ENCODE data around the gene MSX1. TPM values are rescaled to one million over a fixed set of nuclear protein-coding genes. Genes with fewer than 3 reads are reported as not detected.

The MSX1 gene
- total and polyA plus RNA-seq, 4 donors: 3.8 to 14.5 (median 4.7) TPM

- intact Hi-C loops (cut with DNase I): no loop called here
- no peak overlapping the region for H3K4me3 ChIP-seq (ENCODE audit: low read length in 2 of 2)
- WGBS, 2 donors: 53 to 61% methylated on average over 5 of the region's 5 CpGs
- no peaks in the 10 kb centered on the region for H3K27me3 ChIP-seq (ENCODE audit: control insufficient read depth in 1 of 2, insufficient read depth in 2 of 2, low read length in 1 of 2)
- ATAC-seq (ENCODE audit: low FRiP score) (no peak), DNase-seq (no peak)
- H3K9me3 ChIP-seq (ENCODE audit: control insufficient read depth, low read length): no peaks in the 10 kb centered on the region
- H3K36me3 ChIP-seq (ENCODE audit: control insufficient read depth in 1 of 2, insufficient read depth in 2 of 2, low read length in 1 of 2): no peaks in the 10 kb centered on the region
- H3K27ac ChIP-seq (ENCODE audit: low read depth in 1 of 2, low read length in 2 of 2): no peak overlapping the region
- no peaks in the 10 kb centered on the region for H3K4me1 ChIP-seq (ENCODE audit: control insufficient read depth in 1 of 2, insufficient read depth in 2 of 2, low read length in 2 of 2)
Measured at GRCh38 chr4:4875611-4876010, 16.1 kb downstream of the MSX1 start.

- WGBS, 2 donors: 86 to 93% methylated on average over 12 of the region's 12 CpGs
- H3K27ac ChIP-seq (ENCODE audit: low read depth in 1 of 2, low read length in 2 of 2): no peak overlapping the region
Measured at GRCh38 chr4:4876945-4877661, 17.6 kb downstream of the MSX1 start.

GRCh38 chr4:4880492-4880891, 21.0 kb downstream of the MSX1 start:
- intact Hi-C loops (cut with DNase I): loop anchor here in 1 of 2 donors (10.0 kb wide), 1 partner anchor 206 kb away; no protein-coding TSS in a partner anchor
- Histone ChIP-seq H3K27me3 (ENCODE audit: control insufficient read depth in 1 of 2, insufficient read depth in 2 of 2, low read length in 1 of 2) (no peaks in the 10 kb centered on the region), H3K4me3 (ENCODE audit: low read length in 2 of 2) (no peak overlapping the region), H3K27ac (ENCODE audit: low read depth in 1 of 2, low read length in 2 of 2) (no peak overlapping the region), H3K36me3 (ENCODE audit: control insufficient read depth in 1 of 2, insufficient read depth in 2 of 2, low read length in 1 of 2) (no peaks in the 10 kb centered on the region), H3K9me3 (ENCODE audit: control insufficient read depth, low read length) (no peaks in the 10 kb centered on the region), H3K4me1 (ENCODE audit: control insufficient read depth in 1 of 2, insufficient read depth in 2 of 2, low read length in 2 of 2) (no peaks in the 10 kb centered on the region)
- ATAC-seq (ENCODE audit: low FRiP score) (no peak), DNase-seq (no peak)
- WGBS, 2 donors: 92% methylated on average over 2 of the region's 2 CpGs

More at GRCh38 chr4:4876945-4877661, 17.6 kb downstream of the MSX1 start:
- ATAC-seq (ENCODE audit: low FRiP score): no peak
- no peak overlapping the region for H3K4me3 ChIP-seq (ENCODE audit: low read length in 2 of 2)
- intact Hi-C loops (cut with DNase I): no loop called here
- H3K9me3 ChIP-seq (ENCODE audit: control insufficient read depth, low read length): no peaks in the 10 kb centered on the region
- H3K36me3 ChIP-seq (ENCODE audit: control insufficient read depth in 1 of 2, insufficient read depth in 2 of 2, low read length in 1 of 2): no peaks in the 10 kb centered on the region
- no peaks in the 10 kb centered on the region for H3K4me1 ChIP-seq (ENCODE audit: control insufficient read depth in 1 of 2, insufficient read depth in 2 of 2, low read length in 2 of 2)
- H3K27me3 ChIP-seq (ENCODE audit: control insufficient read depth in 1 of 2, insufficient read depth in 2 of 2, low read length in 1 of 2): no peaks in the 10 kb centered on the region
- DNase-seq: no peak

GRCh38 chr4:4881432-4881831, 22.0 kb downstream of the MSX1 start:
- no peak overlapping the region for H3K27ac ChIP-seq (ENCODE audit: low read depth in 1 of 2, low read length in 2 of 2)
- 80 to 92% methylated on average over 2 of the region's 2 CpGs for WGBS, 2 donors
- no peaks in the 10 kb centered on the region for H3K36me3 ChIP-seq (ENCODE audit: control insufficient read depth in 1 of 2, insufficient read depth in 2 of 2, low read length in 1 of 2)
- H3K27me3 ChIP-seq (ENCODE audit: control insufficient read depth in 1 of 2, insufficient read depth in 2 of 2, low read length in 1 of 2): no peaks in the 10 kb centered on the region
- no peak overlapping the region for H3K4me3 ChIP-seq (ENCODE audit: low read length in 2 of 2)
- H3K9me3 ChIP-seq (ENCODE audit: control insufficient read depth, low read length): no peaks in the 10 kb centered on the region
- H3K4me1 ChIP-seq (ENCODE audit: control insufficient read depth in 1 of 2, insufficient read depth in 2 of 2, low read length in 2 of 2): no peaks in the 10 kb centered on the region
- DNase-seq (no peak), ATAC-seq (ENCODE audit: low FRiP score) (no peak)
- intact Hi-C loops (cut with DNase I): loop anchor here in 1 of 2 donors (10.0 kb wide), 1 partner anchor 207 kb away; no protein-coding TSS in a partner anchor

- 94% methylated on average over 4 of the region's 4 CpGs for WGBS, 2 donors
- no peaks in the 10 kb centered on the region for H3K9me3 ChIP-seq (ENCODE audit: control insufficient read depth, low read length)
- H3K27ac ChIP-seq (ENCODE audit: low read depth in 1 of 2, low read length in 2 of 2): no peak overlapping the region
- H3K4me1 ChIP-seq (ENCODE audit: control insufficient read depth in 1 of 2, insufficient read depth in 2 of 2, low read length in 2 of 2): no peaks in the 10 kb centered on the region
- no peaks in the 10 kb centered on the region for H3K36me3 ChIP-seq (ENCODE audit: control insufficient read depth in 1 of 2, insufficient read depth in 2 of 2, low read length in 1 of 2)
- H3K27me3 ChIP-seq (ENCODE audit: control insufficient read depth in 1 of 2, insufficient read depth in 2 of 2, low read length in 1 of 2): no peaks in the 10 kb centered on the region
- DNase-seq (no peak), ATAC-seq (ENCODE audit: low FRiP score) (no peak)
- intact Hi-C loops (cut with DNase I): loop anchor here in 1 of 2 donors (10.0 kb wide), 1 partner anchor 210 kb away; no protein-coding TSS in a partner anchor
- no peak overlapping the region for H3K4me3 ChIP-seq (ENCODE audit: low read length in 2 of 2)
Measured at GRCh38 chr4:4884611-4885010, 25.1 kb downstream of the MSX1 start.

- Histone ChIP-seq H3K4me1 (ENCODE audit: control insufficient read depth in 1 of 2, insufficient read depth in 2 of 2, low read length in 2 of 2) (peaks cover 0 to 2% of the 10 kb centered on the region in 2 donors), H3K4me3 (ENCODE audit: low read length in 2 of 2) (no peak overlapping the region), H3K27me3 (ENCODE audit: control insufficient read depth in 1 of 2, insufficient read depth in 2 of 2, low read length in 1 of 2) (no peaks in the 10 kb centered on the region), H3K36me3 (ENCODE audit: control insufficient read depth in 1 of 2, insufficient read depth in 2 of 2, low read length in 1 of 2) (no peaks in the 10 kb centered on the region), H3K27ac (ENCODE audit: low read depth in 1 of 2, low read length in 2 of 2) (no peak overlapping the region), H3K9me3 (ENCODE audit: control insufficient read depth, low read length) (no peaks in the 10 kb centered on the region)
- ATAC-seq (ENCODE audit: low FRiP score) (no peak), DNase-seq (no peak)
- WGBS, 2 donors: 94 to 95% methylated on average over 5 of the region's 5 CpGs
- intact Hi-C loops (cut with DNase I): loop anchor here in 1 of 2 donors (10.0 kb wide), 1 partner anchor 213 kb away; no protein-coding TSS in a partner anchor
Measured at GRCh38 chr4:4887426-4887825, 28.0 kb downstream of the MSX1 start.

GRCh38 chr4:4888695-4889094, 29.2 kb downstream of the MSX1 start:
- H3K4me3 ChIP-seq (ENCODE audit: low read length in 2 of 2): no peak overlapping the region
- intact Hi-C loops (cut with DNase I): loop anchor here in 1 of 2 donors (10.0 kb wide), 1 partner anchor 214 kb away; no protein-coding TSS in a partner anchor
- no peaks in the 10 kb centered on the region for H3K9me3 ChIP-seq (ENCODE audit: control insufficient read depth, low read length)
- WGBS, 2 donors: 85 to 91% methylated on average over 5 of the region's 5 CpGs
- no peaks in the 10 kb centered on the region for H3K36me3 ChIP-seq (ENCODE audit: control insufficient read depth in 1 of 2, insufficient read depth in 2 of 2, low read length in 1 of 2)
- peaks cover 0 to 2% of the 10 kb centered on the region in 2 donors for H3K4me1 ChIP-seq (ENCODE audit: control insufficient read depth in 1 of 2, insufficient read depth in 2 of 2, low read length in 2 of 2)
- ATAC-seq (ENCODE audit: low FRiP score): no peak
- no peak overlapping the region for H3K27ac ChIP-seq (ENCODE audit: low read depth in 1 of 2, low read length in 2 of 2)
- DNase-seq: no peak
- no peaks in the 10 kb centered on the region for H3K27me3 ChIP-seq (ENCODE audit: control insufficient read depth in 1 of 2, insufficient read depth in 2 of 2, low read length in 1 of 2)

GRCh38 chr4:4889781-4890180, 30.3 kb downstream of the MSX1 start:
- Histone ChIP-seq H3K27me3 (ENCODE audit: control insufficient read depth in 1 of 2, insufficient read depth in 2 of 2, low read length in 1 of 2) (no peaks in the 10 kb centered on the region), H3K9me3 (ENCODE audit: control insufficient read depth, low read length) (no peaks in the 10 kb centered on the region), H3K27ac (ENCODE audit: low read depth in 1 of 2, low read length in 2 of 2) (no peak overlapping the region), H3K36me3 (ENCODE audit: control insufficient read depth in 1 of 2, insufficient read depth in 2 of 2, low read length in 1 of 2) (no peaks in the 10 kb centered on the region), H3K4me1 (ENCODE audit: control insufficient read depth in 1 of 2, insufficient read depth in 2 of 2, low read length in 2 of 2) (peaks cover 0 to 2% of the 10 kb centered on the region in 2 donors), H3K4me3 (ENCODE audit: low read length in 2 of 2) (no peak overlapping the region)
- ATAC-seq (ENCODE audit: low FRiP score): no peak
- intact Hi-C loops (cut with DNase I): loop anchor here in 1 of 2 donors (10.0 kb wide), 1 partner anchor 215 kb away; no protein-coding TSS in a partner anchor
- DNase-seq: no peak
- WGBS, 2 donors: 95 to 100% methylated on average over 9 of the region's 9 CpGs
